Esophagus muscularis mucosa (tissue), 4 donors: Measurements from ENCODE around the gene ARHGAP30. TPM values are rescaled to one million over a fixed set of nuclear protein-coding genes. Genes with fewer than 3 reads are reported as not detected.
"Not testable (repeated sequence)": the region's sequence is repeated elsewhere in the genome, so short reads cannot be mapped to it uniquely, and the experiment has no call there.

Experiments
- DNase-seq: peaks from one replicate; pipeline ENCODE4 v3.0.0-alpha.2; 2017; ENCODE audit errors: extremely low spot score
- H3K27ac ChIP-seq, 4 donors: fragments of 200-600 bp; sonication (generic); replicated peaks in 1 of 4; 1 replicate in 3 of 4; 2 replicates in 1 of 4; pipeline ENCODE4 v1.5.1; 2016 to 2019; ENCODE audit warnings: mild to moderate bottlenecking in 1 of 4
- H3K27me3 ChIP-seq, 4 donors: fragments of 200-600 bp; sonication (generic); one replicate each; pipeline versions ENCODE4 v1.5.1 to v1.6.0; 2016 to 2019
- H3K36me3 ChIP-seq, 4 donors: fragments of 200-600 bp; sonication (generic); one replicate each; pipeline ENCODE4 v1.5.1; 2016 to 2019
- H3K4me1 ChIP-seq, 4 donors: fragments of 200-600 bp; sonication (generic); one replicate each; pipeline ENCODE4 v1.5.1; 2016 to 2019
- H3K4me3 ChIP-seq, 4 donors: fragments of 200-600 bp; sonication (generic); 1 replicate in 2 of 4; 2 replicates in 2 of 4; pipeline ENCODE4 v1.5.1; 2016 to 2019; ENCODE audit warnings: mild to moderate bottlenecking in 4 of 4, moderate library complexity in 1 of 4
- H3K9me3 ChIP-seq, 4 donors: fragments of 200-600 bp; sonication (generic); 1 replicate in 3 of 4; 2 replicates in 1 of 4; pipeline ENCODE4 v1.5.1; 2016 to 2019
- EP300 ChIP-seq: sonication (generic); formaldehyde crosslinking; IDR thresholded peaks from one replicate; pipeline ENCODE4 v1.6.1; 2017; ENCODE audit warnings: antibody characterized with exemption
- POLR2A ChIP-seq: fragments of 450-650 bp; IDR thresholded peaks from one replicate; pipeline ENCODE4 v1.6.1; 2017; ENCODE audit warnings: antibody characterized with exemption, moderate library complexity, mild to moderate bottlenecking, low read depth
- POLR2AphosphoS5 ChIP-seq, 2 donors: sonication (generic); formaldehyde crosslinking; IDR thresholded peaks; one replicate each; pipeline ENCODE4 v1.6.1; 2017; ENCODE audit warnings: antibody characterized with exemption in 2 of 2
- WGBS: methylation state at CpG from one replicate; pipeline ENCODE4 v1.1.5; 2018; 5-methylcytosine and 5-hydroxymethylcytosine counted together
- intact Hi-C: fragments of 100-400 bp; cut with DNase I; formaldehyde crosslinking; loops from one replicate; pipeline ENCODE4 v1.15.1; 2023
- total RNA-seq, 4 donors: library from RNA; depleted of rRNA; stranded (reverse); fragments of >200 nt; gene quantifications; one replicate each; pipeline versions ENCODE4 v1.1.0 to v1.2.1, GENCODE V29; 2016
- TF ChIP-seq, protein P1 (sequence below), 3 experiments: fragments of 200-600 bp in 2 of 3; fragments of 450-650 bp in 1 of 3; sonication (generic) in 2 of 3; IDR thresholded peaks; one replicate each; pipeline ENCODE4 v1.5.1; 2017 to 2019; ENCODE audit warnings: antibody characterized with exemption in 3 of 3, mild to moderate bottlenecking in 2 of 3, moderate library complexity in 1 of 3

Gene ARHGAP30
- total RNA-seq, 4 donors from 2014 or later = 4.6 to 14.1 (median 6.9) TPM

DNA sequence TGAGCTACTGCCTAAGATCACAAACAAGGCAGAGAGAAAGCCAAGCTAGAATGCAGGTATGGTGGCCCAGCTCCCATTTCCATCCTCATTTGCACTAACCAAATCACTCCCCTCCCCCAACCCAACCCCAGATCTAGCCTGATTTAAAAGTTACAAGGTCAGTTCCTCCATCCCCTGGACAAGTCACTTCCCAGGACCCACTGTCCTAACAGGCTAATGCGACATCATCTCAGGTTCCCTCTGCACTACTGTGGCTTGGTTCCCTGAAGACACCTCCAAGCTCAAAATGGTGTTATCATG, 51.1 kb downstream of the ARHGAP30 start:
- H3K27ac ChIP-seq = no peak overlapping the region
- H3K27me3 ChIP-seq = peaks cover 0 to 44% (median 11%) of the 10 kb centered on the region in 4 donors
- TF ChIP-seq EP300 (no peak), POLR2AphosphoS5 (IDR thresholded peaks at IDR 0.05) (no peak), POLR2A (no peak)
- TF ChIP-seq, protein P1, sequence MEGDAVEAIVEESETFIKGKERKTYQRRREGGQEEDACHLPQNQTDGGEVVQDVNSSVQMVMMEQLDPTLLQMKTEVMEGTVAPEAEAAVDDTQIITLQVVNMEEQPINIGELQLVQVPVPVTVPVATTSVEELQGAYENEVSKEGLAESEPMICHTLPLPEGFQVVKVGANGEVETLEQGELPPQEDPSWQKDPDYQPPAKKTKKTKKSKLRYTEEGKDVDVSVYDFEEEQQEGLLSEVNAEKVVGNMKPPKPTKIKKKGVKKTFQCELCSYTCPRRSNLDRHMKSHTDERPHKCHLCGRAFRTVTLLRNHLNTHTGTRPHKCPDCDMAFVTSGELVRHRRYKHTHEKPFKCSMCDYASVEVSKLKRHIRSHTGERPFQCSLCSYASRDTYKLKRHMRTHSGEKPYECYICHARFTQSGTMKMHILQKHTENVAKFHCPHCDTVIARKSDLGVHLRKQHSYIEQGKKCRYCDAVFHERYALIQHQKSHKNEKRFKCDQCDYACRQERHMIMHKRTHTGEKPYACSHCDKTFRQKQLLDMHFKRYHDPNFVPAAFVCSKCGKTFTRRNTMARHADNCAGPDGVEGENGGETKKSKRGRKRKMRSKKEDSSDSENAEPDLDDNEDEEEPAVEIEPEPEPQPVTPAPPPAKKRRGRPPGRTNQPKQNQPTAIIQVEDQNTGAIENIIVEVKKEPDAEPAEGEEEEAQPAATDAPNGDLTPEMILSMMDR (IDR thresholded peaks at IDR 0.05) = no peak
- WGBS = 88% methylated on average over 1 of the region's 1 CpG
- DNase-seq = no peak
- H3K4me3 ChIP-seq = no peak overlapping the region
- no peaks in the 10 kb centered on the region for H3K36me3 ChIP-seq
- no peaks in the 10 kb centered on the region for H3K9me3 ChIP-seq
- intact Hi-C loops = no loop called here
- peaks cover 17 to 27% (median 19%) of the 10 kb centered on the region in 4 donors for H3K4me1 ChIP-seq

DNA sequence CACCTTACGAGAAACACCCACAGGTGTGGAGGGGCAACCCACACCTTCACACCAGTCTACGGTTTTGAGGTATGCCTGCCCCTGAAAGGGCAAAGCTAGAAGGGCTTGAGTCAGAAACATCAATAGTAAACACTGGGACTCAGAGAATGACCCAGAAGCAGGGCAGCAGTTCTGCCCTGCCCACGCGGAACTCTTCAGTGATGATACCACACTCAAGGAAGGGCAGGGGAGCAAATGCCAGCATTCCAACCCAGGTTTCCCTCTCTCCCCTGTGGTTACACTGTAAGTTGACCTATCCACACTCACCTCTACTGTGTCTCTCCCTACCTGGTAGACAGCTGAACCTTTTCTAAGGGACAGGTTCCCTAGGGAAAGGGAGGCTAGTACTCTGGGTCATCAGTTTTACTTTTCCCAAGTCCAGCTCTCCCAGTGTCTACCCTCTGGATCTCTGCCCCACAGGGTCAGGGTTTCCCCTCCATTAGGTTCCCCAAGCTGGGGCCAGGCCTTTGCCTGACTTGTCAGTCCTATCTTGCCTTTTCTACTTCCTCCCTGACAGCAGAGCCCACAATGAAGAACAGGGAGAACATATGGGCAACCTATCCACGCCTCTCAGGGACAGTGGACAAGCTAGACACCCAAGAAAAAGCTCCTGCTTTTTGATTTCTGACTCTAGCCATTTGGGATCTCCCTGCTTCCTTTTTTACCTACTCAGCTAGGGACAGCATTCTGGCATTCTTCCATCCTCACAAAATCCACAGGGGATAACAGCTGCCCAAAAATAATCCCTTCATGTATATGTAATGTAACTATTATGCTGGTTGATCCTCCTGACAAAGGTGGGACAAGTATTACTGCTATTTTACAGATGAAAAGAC, 51.7 kb downstream of the ARHGAP30 start:
- TF ChIP-seq, protein P1 (IDR thresholded peaks at IDR 0.05) = no peak
- TF ChIP-seq EP300 (no peak), POLR2AphosphoS5 (IDR thresholded peaks at IDR 0.05) (no peak), POLR2A (no peak)
- WGBS = 88% methylated on average over 5 of the region's 5 CpGs
- no peak overlapping the region for H3K27ac ChIP-seq

DNA sequence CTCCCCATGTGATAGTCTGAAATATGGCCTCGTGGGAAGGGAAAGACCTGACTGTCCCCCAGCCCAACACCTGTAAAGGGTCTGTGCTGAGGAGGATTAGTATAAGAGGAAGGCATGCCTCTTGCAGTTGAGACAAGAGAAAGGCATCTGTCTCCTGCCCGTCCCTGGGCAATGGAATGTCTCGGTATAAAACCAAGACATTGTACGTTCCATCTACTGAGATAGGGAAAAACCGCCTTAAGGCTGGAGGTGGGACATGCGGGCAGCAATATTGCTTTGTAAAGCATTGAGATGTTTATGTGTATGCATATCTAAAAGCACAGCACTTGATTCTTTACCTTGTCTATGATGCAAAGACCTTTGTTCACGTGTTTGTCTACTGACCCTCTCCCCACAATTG, 52.5 kb downstream of the ARHGAP30 start:
- H3K27ac ChIP-seq, DNase-seq, H3K4me3 ChIP-seq, H3K9me3 ChIP-seq, intact Hi-C loops, H3K36me3 ChIP-seq: not testable (repeated sequence)
- H3K4me1 ChIP-seq = peaks cover 20 to 28% (median 24%) of the 10 kb centered on the region in 4 donors
- H3K27me3 ChIP-seq = peaks cover 0 to 36% (median 11%) of the 10 kb centered on the region in 4 donors
- WGBS = 73% methylated on average over 7 of the region's 7 CpGs

More for the DNA sequence above, 51.7 kb downstream of the ARHGAP30 start:
- Histone ChIP-seq H3K27me3 (peaks cover 0 to 44% (median 11%) of the 10 kb centered on the region in 4 donors), H3K9me3 (no peaks in the 10 kb centered on the region), H3K4me1 (peaks cover 20 to 27% (median 22%) of the 10 kb centered on the region in 4 donors), H3K36me3 (no peaks in the 10 kb centered on the region), H3K4me3 (no peak overlapping the region)
- intact Hi-C loops = no loop called here
- DNase-seq = no peak

DNA sequence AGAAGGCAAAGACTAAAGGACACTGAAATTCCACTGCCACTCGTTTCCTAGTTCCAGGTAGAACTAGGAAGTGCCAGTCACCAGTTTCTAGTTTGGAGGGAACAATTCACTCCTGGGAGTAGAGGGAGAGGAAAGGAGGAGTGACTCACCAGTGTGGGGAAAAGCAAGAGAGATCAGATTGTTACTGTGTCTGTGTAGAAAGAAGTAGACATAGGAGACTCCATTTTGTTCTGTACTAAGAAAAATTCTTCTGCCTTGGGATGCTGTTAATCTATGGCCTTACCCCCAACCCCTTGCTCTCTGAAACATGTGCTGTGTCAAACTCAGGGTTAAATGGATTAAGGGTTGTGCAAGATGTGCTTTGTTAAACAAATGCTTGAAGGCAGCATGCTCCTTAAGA, 53.0 kb downstream of the ARHGAP30 start:
- intact Hi-C loops, H3K27ac ChIP-seq, DNase-seq, H3K9me3 ChIP-seq, H3K4me3 ChIP-seq, H3K36me3 ChIP-seq: not testable (repeated sequence)
- WGBS = 50% methylated on average over 1 of the region's 1 CpG
- H3K27me3 ChIP-seq = peaks cover 0 to 31% (median 11%) of the 10 kb centered on the region in 4 donors
- peaks cover 18 to 27% (median 23%) of the 10 kb centered on the region in 4 donors for H3K4me1 ChIP-seq

DNA sequence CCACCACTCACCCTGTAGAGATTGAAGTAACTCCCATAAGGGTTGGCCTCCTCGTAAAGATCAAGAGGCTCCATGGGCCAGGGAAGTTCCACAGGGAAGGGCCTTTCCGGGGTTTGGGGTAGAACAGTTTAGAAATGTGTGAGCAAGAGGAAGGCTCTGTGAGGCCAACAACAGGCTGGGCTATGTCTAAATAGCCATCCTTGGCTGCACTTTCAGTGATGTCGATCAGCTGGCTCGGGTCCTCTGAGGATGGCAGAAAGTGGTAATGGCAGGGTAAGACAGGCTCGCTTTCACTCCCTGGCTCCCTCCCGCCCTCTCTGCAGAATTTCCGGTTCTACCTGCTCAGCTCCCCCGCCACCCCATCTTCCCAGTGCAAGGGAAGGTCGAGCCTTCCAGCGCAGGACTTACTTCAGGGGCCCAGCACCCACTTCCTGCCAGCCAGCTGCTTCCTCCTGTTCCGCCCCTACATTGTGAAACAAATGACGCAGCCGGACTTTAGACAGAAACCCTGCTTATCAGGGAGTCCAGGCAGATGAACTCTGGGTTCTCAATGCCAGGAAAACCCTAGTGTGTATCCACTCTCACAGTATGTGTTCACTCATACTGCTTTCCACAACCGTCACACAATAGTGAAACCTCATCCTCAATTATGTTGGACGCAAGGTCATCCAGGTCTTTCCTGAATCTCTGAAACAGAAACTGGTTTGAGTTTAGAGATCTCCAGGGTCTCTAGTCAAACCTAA, 56.0 kb downstream of the ARHGAP30 start:
- H3K27ac ChIP-seq = peak overlapping the region; percentile 61 to 77 (median 75)
- peak; percentile 23 for TF ChIP-seq POLR2A
- TF ChIP-seq, protein P1 (IDR thresholded peaks at IDR 0.05) = no peak
- TF ChIP-seq EP300 = peak; percentile 44
- peak; percentile 76 to 80 for TF ChIP-seq POLR2AphosphoS5 (IDR thresholded peaks at IDR 0.05)
- H3K27me3 ChIP-seq = peaks cover 0 to 6% (median 0%) of the 10 kb centered on the region in 4 donors
- no peaks in the 10 kb centered on the region for H3K36me3 ChIP-seq
- intact Hi-C loops = no loop called here
- WGBS = 67% methylated on average over 15 of the region's 15 CpGs
- no peak for DNase-seq
- H3K4me1 ChIP-seq = peaks cover 0 to 22% (median 5%) of the 10 kb centered on the region in 4 donors
- no peaks in the 10 kb centered on the region for H3K9me3 ChIP-seq
- peak overlapping the region in 3 of 4 donors; percentile 3 to 38 (median 10) for H3K4me3 ChIP-seq
